K562 (cell line): Measurements from ENCODE around the gene NPAS2. TPM values are rescaled to one million over a fixed set of nuclear protein-coding genes. Genes with fewer than 3 reads are reported as not detected.

Experiments used
- ATAC-seq: fragments of 200-7000 bp; cut with Tn5 transposase; 3 replicates; pipeline ENCODE4 v1.9.1; 2020; ENCODE audit warnings: moderate library complexity
- BruUV-seq: library from RNA; stranded (reverse); fragments of 400-500 nt; replicated peaks from 2 replicates; lab custom pipeline; 2021; lab: Mats Ljungman, UMichigan
- CTCF ChIA-PET: fragments of 300-600 bp; formaldehyde crosslinking; extraction: SDS; loops from one replicate; lab custom pipeline; 2021; ENCODE audit warnings: low intra/inter-chr PET ratio; lab: Yijun Ruan, JAX
- POLR2A ChIA-PET: fragments of 300-600, 350-650 bp; sonication (Branson Sonifier 250); formaldehyde crosslinking; extraction: SDS; loops from one replicate; lab custom pipeline; 2021; ENCODE audit warnings: antibody characterized with exemption, inconsistent platforms; lab: Yijun Ruan, JAX
- DNase-seq, 4 experiments: peaks; one replicate each; pipeline versions ENCODE4 v3.0.0 to v3.0.0-alpha.2; 2011 to 2018; ENCODE audit warnings: low spot score in 3 of 4, mixed read lengths in 3 of 4; ENCODE audit errors: extremely low read depth in 1 of 4
- FAIRE-seq: peaks from 2 replicates; lab custom pipeline; 2011; peaks lifted over from hg19 to GRCh38; lab: Jason Lieb, UNC
- H2AFZ ChIP-seq: 2 replicates; pipeline ENCODE4 v1.6.0; 2011; ENCODE audit warnings: low read depth, low read length, control low read depth, inconsistent platforms
- H3K27ac ChIP-seq: fragments of 200-600 bp; 3 replicates; pipeline ENCODE4 v1.8.0; 2011; ENCODE audit warnings: low read depth, mild to moderate bottlenecking, control low read depth, inconsistent platforms, low read length, moderate library complexity, mixed read lengths; ENCODE audit errors: extremely low read depth
- H3K27me3 ChIP-seq, 2 experiments: fragments of 300-600 bp in 1 of 2; 2 replicates in 1 of 2; 3 replicates in 1 of 2; pipeline versions ENCODE4 v1.6.0 to v1.8.0; 2011; ENCODE audit warnings: inconsistent platforms in 2 of 2, low read length in 2 of 2, mild to moderate bottlenecking in 1 of 2, mixed read lengths in 1 of 2, moderate library complexity in 1 of 2; ENCODE audit not compliant: control insufficient read depth in 2 of 2, insufficient read depth in 2 of 2
- H3K36me3 ChIP-seq: fragments of 300-600 bp; 3 replicates; pipeline ENCODE4 v1.8.0; 2011; ENCODE audit warnings: mild to moderate bottlenecking, low read length, inconsistent platforms; ENCODE audit not compliant: control insufficient read depth, insufficient read depth
- H3K4me1 ChIP-seq, 2 experiments: fragments of 200-600 bp in 1 of 2; replicated peaks in 1 of 2; 2 replicates in 1 of 2; 3 replicates in 1 of 2; pipeline versions ENCODE4 v1.5.1 to v1.8.0; 2011; ENCODE audit warnings: inconsistent platforms in 2 of 2, low read length in 2 of 2, mild to moderate bottlenecking in 1 of 2, mixed read lengths in 1 of 2, moderate library complexity in 1 of 2; ENCODE audit not compliant: control insufficient read depth in 2 of 2, insufficient read depth in 2 of 2
- H3K4me2 ChIP-seq: 2 replicates; pipeline ENCODE4 v1.6.1; 2011; ENCODE audit warnings: low read length, control low read depth, inconsistent platforms, mixed read lengths; ENCODE audit not compliant: insufficient read depth
- H3K4me3 ChIP-seq: fragments of 200-600 bp; sonication (generic), shearing (Covaris generic); 2 replicates; pipeline ENCODE4 v1.5.1; 2016; ENCODE audit warnings: control low read depth, inconsistent platforms
- H3K79me2 ChIP-seq: fragments of 200-600 bp; 3 replicates; pipeline ENCODE4 v1.8.0; 2011; ENCODE audit warnings: low read length, inconsistent platforms; ENCODE audit not compliant: control insufficient read depth, insufficient read depth
- H3K9ac ChIP-seq, 2 experiments: 2 replicates each; pipeline versions ENCODE4 v1.6.0 to v1.6.1; 2011; ENCODE audit warnings: low read depth in 2 of 2, low read length in 2 of 2, control low read depth in 1 of 2, inconsistent platforms in 1 of 2, mild to moderate bottlenecking in 1 of 2, mixed read lengths in 1 of 2; ENCODE audit not compliant: insufficient read depth in 1 of 2
- H3K9me1 ChIP-seq: one replicate; pipeline ENCODE4 v1.6.0; 2011; ENCODE audit warnings: inconsistent platforms, mild to moderate bottlenecking, low read length, moderate library complexity; ENCODE audit not compliant: control insufficient read depth, insufficient read depth
- H3K9me3 ChIP-seq: replicated peaks from 2 replicates; pipeline ENCODE4 v1.5.1; 2011; ENCODE audit warnings: low read depth, low read length, inconsistent platforms; ENCODE audit not compliant: control insufficient read depth, insufficient read depth
- H4K20me1 ChIP-seq: replicated peaks from 2 replicates; pipeline ENCODE4 v1.6.1; 2011; ENCODE audit warnings: low read length, inconsistent platforms, mixed read lengths; ENCODE audit not compliant: control insufficient read depth, insufficient read depth
- BHLHE40 ChIP-seq: IDR thresholded peaks from 2 replicates; pipeline ENCODE4 v1.6.1; 2011; ENCODE audit warnings: low read length, improper control_type of control experiment
- DACH1 ChIP-seq: fragments of 450-650 bp; IDR thresholded peaks from 2 replicates; pipeline ENCODE4 v1.6.1; 2018; ENCODE audit not compliant: partially characterized antibody
- GATAD2A ChIP-seq: fragments of 450-650 bp; IDR thresholded peaks from 2 replicates; pipeline ENCODE4 v1.6.1; 2017
- HLTF ChIP-seq: fragments of 450-650 bp; IDR thresholded peaks from 2 replicates; pipeline ENCODE4 v1.6.1; 2016
- NCOR1 ChIP-seq: fragments of 450-650 bp; IDR thresholded peaks from 2 replicates; pipeline ENCODE4 v1.6.1; 2016; ENCODE audit warnings: mild to moderate bottlenecking, moderate library complexity
- NFYB ChIP-seq: IDR thresholded peaks from 2 replicates; pipeline ENCODE4 v1.6.1; 2011; ENCODE audit warnings: mild to moderate bottlenecking, moderate library complexity; ENCODE audit not compliant: insufficient read length; ENCODE audit errors: extremely low read depth
- PHTF2 ChIP-seq: fragments of 250-450 bp; sonication (Bioruptor Pico); IDR thresholded peaks from 2 replicates; pipeline ENCODE4 v1.5.0; 2021; ENCODE audit warnings: mild to moderate bottlenecking
- TAF7 ChIP-seq: fragments of 450-650 bp; IDR thresholded peaks from 2 replicates; pipeline ENCODE4 v1.6.1; 2016; ENCODE audit warnings: missing genetic modification characterization, missing compliant biosample characterization
- ZNF274 ChIP-seq: IDR thresholded peaks from 2 replicates; pipeline ENCODE4 v1.6.1; 2011; ENCODE audit warnings: low read depth, mild to moderate bottlenecking, low read length, moderate library complexity, borderline replicate concordance
- ZNF589 ChIP-seq: fragments of 200-800 bp; sonication (Bioruptor generic); IDR thresholded peaks from 2 replicates; pipeline ENCODE4 v1.6.1; 2016; ENCODE audit warnings: low read depth, missing genetic modification characterization, missing compliant biosample characterization
- ZSCAN32 ChIP-seq: fragments of 450-650 bp; formaldehyde crosslinking; IDR thresholded peaks from 2 replicates; pipeline ENCODE4 v1.4.0; 2020; ENCODE audit warnings: mild to moderate bottlenecking, moderate library complexity
- WGBS: fragments of 100-300 bp; shearing (Covaris generic); methylation state at CpG from one replicate; pipeline ENCODE4 v1.1.6; 2016; ENCODE audit warnings: low coverage, mixed read lengths; ENCODE audit not compliant: insufficient coverage; ENCODE audit errors: missing lambda C conversion rate; 5-methylcytosine and 5-hydroxymethylcytosine counted together
- in situ Hi-C: fragments of 300-500 bp; cut with MboI; formaldehyde crosslinking; loops from 4 replicates; pipeline ENCODE4 v1.15.0; 2018; ENCODE audit warnings: inconsistent platforms, mixed read lengths
- intact Hi-C: fragments of 100-400 bp; cut with micrococcal nuclease; formaldehyde crosslinking; loops from 2 replicates; pipeline ENCODE4 v1.14.2; 2022
- polyA plus RNA-seq, 8 experiments: library from polyadenylated mRNA; depleted of rRNA in 4 of 8; stranded (reverse) in 5 of 8; unstranded in 3 of 8; fragments of >200 nt; fragmentation: Nextera tagmentation in 2 of 8; fragmentation: Illumina TruSeq in 1 of 8; extraction: Ambion mirVana in 2 of 8; extraction: Trizol in 1 of 8; gene quantifications; 2 replicates each; pipeline versions ENCODE4 v1.2.1 to v1.2.3, GENCODE V29; 2011 to 2014; ENCODE audit warnings: inconsistent platforms in 1 of 8, missing spikeins in 1 of 8
- total RNA-seq, 7 experiments: library from RNA; depleted of rRNA in 6 of 7; stranded (reverse); fragments of >200 nt in 6 of 7; fragmentation: Illumina TruSeq in 2 of 7; extraction: Trizol in 2 of 7; gene quantifications; 2 replicates each; pipeline versions ENCODE4 v1.2.1 to v1.2.3, GENCODE V29; 2011 to 2021; ENCODE audit warnings: low replicate concordance in 1 of 7
- TF ChIP-seq, protein P1 (sequence below): sonication (generic); IDR thresholded peaks from 2 replicates; pipeline ENCODE4 v1.6.1; 2016
- TF ChIP-seq, protein P2 (sequence below), 2 experiments: fragments of 450-650 bp; IDR thresholded peaks; 2 replicates each; pipeline ENCODE4 v1.6.1; 2016
- TF ChIP-seq, protein P3 (sequence below): fragments of 250-450 bp; sonication (Bioruptor Pico); IDR thresholded peaks from 2 replicates; pipeline ENCODE4 v1.4.0; 2020; ENCODE audit warnings: mild to moderate bottlenecking, moderate library complexity
- TF ChIP-seq, protein P4 (sequence below): fragments of 200-400 bp; formaldehyde crosslinking; IDR thresholded peaks from 2 replicates; pipeline ENCODE4 v1.6.1; 2017; ENCODE audit warnings: mild to moderate bottlenecking, low read depth, low read length, moderate library complexity

The NPAS2 gene
- total and polyA plus RNA-seq, 9 of the 15 experiments (the other 6 are each of a cell fraction or from before 2014, with no cell fraction given) = 0.06 to 0.29 (median 0.07) TPM; not detected in 5

DNA sequence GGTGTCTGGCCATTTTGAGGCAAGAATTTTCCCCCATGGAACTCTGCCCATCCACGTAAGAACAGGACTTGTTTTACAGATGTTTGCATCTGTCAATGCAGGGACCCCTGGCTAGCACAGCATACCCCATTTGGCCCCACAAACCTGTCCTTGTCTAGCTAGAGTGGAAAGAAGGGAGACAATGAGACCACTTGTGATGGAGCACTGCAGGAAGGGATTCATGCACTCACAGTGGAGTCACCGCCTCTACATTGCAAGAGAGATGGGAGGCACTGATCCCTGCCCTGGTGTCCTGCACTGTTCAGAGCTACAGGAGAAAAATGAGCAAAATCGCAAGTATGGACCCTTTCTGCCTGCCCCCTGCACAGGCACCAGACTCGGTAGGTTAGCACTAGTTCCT is 32.5 kb downstream of the NPAS2 start:
- Histone ChIP-seq H3K4me3 (no peak overlapping the region), H3K36me3 (no peaks in the 10 kb centered on the region), H4K20me1 (no peaks in the 10 kb centered on the region), H3K79me2 (no peaks in the 10 kb centered on the region), H3K4me1 (no peaks in the 10 kb centered on the region), H3K27ac (no peak overlapping the region), H3K9me1 (no peaks in the 10 kb centered on the region), H2AFZ (no peak overlapping the region), H3K27me3 (peaks cover 13 to 43% of the 10 kb centered on the region in 2 experiments), H3K4me2 (no peak overlapping the region), H3K9me3 (no peaks in the 10 kb centered on the region), H3K9ac (no peak overlapping the region)
- intact Hi-C loops = no loop called here
- ChIA-PET POLR2A (no interaction called here), CTCF (no interaction called here)
- WGBS = 8% methylated on average over 3 of the region's 4 CpGs
- no peak for FAIRE-seq
- in situ Hi-C loops = no loop called here
- no peak for DNase-seq
- TF ChIP-seq ZNF589 (CRISPR knock-in tag) (no peak), NFYB (no peak), BHLHE40 (no peak), PHTF2 (no peak), ZSCAN32 (CRISPR knock-in tag) (no peak), GATAD2A (no peak), DACH1 (no peak), TAF7 (tag) (no peak), NCOR1 (no peak), ZNF274 (no peak), HLTF (no peak)
- TF ChIP-seq, protein P1, sequence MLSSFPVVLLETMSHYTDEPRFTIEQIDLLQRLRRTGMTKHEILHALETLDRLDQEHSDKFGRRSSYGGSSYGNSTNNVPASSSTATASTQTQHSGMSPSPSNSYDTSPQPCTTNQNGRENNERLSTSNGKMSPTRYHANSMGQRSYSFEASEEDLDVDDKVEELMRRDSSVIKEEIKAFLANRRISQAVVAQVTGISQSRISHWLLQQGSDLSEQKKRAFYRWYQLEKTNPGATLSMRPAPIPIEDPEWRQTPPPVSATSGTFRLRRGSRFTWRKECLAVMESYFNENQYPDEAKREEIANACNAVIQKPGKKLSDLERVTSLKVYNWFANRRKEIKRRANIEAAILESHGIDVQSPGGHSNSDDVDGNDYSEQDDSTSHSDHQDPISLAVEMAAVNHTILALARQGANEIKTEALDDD = no peak
- TF ChIP-seq, protein P2, sequence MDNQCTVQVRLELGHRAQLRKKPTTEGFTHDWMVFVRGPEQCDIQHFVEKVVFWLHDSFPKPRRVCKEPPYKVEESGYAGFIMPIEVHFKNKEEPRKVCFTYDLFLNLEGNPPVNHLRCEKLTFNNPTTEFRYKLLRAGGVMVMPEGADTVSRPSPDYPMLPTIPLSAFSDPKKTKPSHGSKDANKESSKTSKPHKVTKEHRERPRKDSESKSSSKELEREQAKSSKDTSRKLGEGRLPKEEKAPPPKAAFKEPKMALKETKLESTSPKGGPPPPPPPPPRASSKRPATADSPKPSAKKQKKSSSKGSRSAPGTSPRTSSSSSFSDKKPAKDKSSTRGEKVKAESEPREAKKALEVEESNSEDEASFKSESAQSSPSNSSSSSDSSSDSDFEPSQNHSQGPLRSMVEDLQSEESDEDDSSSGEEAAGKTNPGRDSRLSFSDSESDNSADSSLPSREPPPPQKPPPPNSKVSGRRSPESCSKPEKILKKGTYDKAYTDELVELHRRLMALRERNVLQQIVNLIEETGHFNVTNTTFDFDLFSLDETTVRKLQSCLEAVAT (IDR thresholded peaks at IDR 0.05) = no peak
- TF ChIP-seq, protein P3, sequence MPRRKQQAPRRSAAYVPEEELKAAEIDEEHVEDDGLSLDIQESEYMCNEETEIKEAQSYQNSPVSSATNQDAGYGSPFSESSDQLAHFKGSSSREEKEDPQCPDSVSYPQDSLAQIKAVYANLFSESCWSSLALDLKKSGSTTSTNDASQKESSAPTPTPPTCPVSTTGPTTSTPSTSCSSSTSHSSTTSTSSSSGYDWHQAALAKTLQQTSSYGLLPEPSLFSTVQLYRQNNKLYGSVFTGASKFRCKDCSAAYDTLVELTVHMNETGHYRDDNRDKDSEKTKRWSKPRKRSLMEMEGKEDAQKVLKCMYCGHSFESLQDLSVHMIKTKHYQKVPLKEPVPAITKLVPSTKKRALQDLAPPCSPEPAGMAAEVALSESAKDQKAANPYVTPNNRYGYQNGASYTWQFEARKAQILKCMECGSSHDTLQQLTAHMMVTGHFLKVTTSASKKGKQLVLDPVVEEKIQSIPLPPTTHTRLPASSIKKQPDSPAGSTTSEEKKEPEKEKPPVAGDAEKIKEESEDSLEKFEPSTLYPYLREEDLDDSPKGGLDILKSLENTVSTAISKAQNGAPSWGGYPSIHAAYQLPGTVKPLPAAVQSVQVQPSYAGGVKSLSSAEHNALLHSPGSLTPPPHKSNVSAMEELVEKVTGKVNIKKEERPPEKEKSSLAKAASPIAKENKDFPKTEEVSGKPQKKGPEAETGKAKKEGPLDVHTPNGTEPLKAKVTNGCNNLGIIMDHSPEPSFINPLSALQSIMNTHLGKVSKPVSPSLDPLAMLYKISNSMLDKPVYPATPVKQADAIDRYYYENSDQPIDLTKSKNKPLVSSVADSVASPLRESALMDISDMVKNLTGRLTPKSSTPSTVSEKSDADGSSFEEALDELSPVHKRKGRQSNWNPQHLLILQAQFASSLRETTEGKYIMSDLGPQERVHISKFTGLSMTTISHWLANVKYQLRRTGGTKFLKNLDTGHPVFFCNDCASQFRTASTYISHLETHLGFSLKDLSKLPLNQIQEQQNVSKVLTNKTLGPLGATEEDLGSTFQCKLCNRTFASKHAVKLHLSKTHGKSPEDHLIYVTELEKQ (CRISPR knock-in tag) = no peak
- TF ChIP-seq, protein P4, sequence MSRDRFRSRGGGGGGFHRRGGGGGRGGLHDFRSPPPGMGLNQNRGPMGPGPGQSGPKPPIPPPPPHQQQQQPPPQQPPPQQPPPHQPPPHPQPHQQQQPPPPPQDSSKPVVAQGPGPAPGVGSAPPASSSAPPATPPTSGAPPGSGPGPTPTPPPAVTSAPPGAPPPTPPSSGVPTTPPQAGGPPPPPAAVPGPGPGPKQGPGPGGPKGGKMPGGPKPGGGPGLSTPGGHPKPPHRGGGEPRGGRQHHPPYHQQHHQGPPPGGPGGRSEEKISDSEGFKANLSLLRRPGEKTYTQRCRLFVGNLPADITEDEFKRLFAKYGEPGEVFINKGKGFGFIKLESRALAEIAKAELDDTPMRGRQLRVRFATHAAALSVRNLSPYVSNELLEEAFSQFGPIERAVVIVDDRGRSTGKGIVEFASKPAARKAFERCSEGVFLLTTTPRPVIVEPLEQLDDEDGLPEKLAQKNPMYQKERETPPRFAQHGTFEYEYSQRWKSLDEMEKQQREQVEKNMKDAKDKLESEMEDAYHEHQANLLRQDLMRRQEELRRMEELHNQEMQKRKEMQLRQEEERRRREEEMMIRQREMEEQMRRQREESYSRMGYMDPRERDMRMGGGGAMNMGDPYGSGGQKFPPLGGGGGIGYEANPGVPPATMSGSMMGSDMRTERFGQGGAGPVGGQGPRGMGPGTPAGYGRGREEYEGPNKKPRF = no peak
- ATAC-seq = no peak
- no TSS peak for BruUV-seq
